DND-41 (cell line): ENCODE results near the gene GRAMD4.

Experiments
- EZH2 ChIP-seq: IDR thresholded peaks from 3 replicates; pipeline ENCODE4 v1.6.1; 2012; ENCODE audit warnings: borderline replicate concordance, low read depth, mild to moderate bottlenecking, moderate library complexity, low read length, inconsistent platforms; ENCODE audit not compliant: severe bottlenecking
- TF ChIP-seq, protein P1 (sequence below): IDR thresholded peaks from 2 replicates; pipeline ENCODE4 v1.5.1; 2012; ENCODE audit warnings: borderline replicate concordance, low read length, moderate library complexity, mild to moderate bottlenecking; ENCODE audit not compliant: poor library complexity, severe bottlenecking; ENCODE audit errors: extremely low read depth

DNA sequence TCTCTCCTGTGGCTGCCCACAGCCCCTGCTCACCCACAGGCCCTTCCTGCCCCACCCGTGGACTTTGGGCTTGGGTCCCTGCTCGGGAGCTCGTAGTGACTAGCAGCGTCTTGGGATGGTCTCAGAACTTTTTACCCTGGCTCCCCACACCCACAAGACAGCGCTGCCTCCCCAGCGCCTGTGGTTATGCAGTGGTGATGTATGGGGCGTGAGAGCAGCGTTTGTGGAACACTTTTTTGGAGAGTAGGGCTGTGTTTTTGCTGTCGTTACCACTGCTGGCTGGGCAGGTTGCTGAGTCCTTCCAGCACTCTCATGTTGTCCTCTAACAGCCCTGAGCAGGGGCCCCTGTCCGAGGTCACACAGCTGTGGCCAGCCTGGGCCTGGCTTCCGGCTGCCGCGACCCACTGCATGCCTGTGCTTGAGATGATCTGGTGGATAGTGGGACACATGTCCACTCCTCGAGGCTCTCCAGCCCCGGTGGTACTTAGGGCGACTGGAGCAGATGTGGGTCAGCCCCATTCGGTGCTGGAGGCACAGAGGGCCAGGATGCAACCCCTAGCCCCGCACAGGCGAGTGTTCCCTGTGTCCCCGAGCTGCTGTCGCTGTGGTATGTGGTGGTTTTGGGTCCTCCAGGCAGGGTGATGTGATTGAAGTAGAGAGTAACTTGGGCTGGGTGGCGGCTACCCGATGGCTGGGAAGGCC, 7.1 kb upstream of the GRAMD4 start:
- TF ChIP-seq, protein P1, sequence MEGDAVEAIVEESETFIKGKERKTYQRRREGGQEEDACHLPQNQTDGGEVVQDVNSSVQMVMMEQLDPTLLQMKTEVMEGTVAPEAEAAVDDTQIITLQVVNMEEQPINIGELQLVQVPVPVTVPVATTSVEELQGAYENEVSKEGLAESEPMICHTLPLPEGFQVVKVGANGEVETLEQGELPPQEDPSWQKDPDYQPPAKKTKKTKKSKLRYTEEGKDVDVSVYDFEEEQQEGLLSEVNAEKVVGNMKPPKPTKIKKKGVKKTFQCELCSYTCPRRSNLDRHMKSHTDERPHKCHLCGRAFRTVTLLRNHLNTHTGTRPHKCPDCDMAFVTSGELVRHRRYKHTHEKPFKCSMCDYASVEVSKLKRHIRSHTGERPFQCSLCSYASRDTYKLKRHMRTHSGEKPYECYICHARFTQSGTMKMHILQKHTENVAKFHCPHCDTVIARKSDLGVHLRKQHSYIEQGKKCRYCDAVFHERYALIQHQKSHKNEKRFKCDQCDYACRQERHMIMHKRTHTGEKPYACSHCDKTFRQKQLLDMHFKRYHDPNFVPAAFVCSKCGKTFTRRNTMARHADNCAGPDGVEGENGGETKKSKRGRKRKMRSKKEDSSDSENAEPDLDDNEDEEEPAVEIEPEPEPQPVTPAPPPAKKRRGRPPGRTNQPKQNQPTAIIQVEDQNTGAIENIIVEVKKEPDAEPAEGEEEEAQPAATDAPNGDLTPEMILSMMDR: peak; percentile 49
- no peak for TF ChIP-seq EZH2
